T-helper 2 cell treated with Interferon-gamma antibody and Interleukin-4, amounts not matched to agents 100 ng/mL and 5 ng/mL, for 36 hours (primary cell): Measurements from ENCODE around the gene LYSMD4. TPM values are rescaled to one million over a fixed set of nuclear protein-coding genes. Genes with fewer than 3 reads are reported as not detected.

Experiments
- intact Hi-C: fragments of 100-400 bp; cut with micrococcal nuclease; formaldehyde crosslinking; loops from one replicate; pipeline ENCODE4 v1.15.1; 2023
- total RNA-seq: library from RNA; stranded (reverse); gene quantifications from 2 replicates; pipeline ENCODE4 v1.2.3, GENCODE V29; 2022

LYSMD4 gene
- total RNA-seq, 1 donor from 2014 or later, result 10.4 TPM

DNA sequence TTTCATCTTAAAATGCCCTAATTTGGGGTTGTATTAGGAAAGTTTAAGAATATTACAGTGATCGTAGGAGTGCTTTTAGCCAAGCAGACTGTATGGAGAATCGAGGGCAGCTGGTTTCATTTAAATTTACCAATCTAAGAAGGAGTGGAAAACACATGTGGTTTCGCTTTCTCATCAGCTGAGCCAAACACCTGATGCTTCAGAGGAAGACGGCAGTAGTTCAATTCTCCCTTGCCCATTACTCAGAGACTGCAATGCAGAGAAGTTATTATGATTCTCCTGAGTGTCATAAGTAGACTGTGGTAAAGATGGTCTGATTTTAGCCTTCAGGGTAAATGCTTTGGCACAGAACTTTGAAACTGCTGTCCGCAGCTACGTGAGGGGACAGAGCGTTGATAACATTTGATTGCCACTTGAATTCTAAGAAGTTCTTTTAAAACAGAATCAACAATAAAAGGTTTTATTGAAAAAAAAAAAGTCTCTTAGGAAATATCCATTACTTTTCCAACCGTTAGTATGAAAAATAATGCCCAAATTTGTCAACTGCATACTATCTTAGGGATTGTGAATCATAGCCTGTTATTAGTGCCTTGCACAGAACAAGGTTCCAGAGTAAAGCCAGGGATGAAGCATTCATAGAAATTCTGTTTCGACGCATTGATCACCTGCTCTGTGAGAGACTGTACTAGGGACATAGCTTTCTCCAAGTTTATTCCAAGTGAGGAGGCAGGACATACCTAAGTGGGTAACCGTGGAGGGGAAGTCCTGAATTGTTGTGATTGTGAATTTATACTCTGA, 25.6 kb downstream of the LYSMD4 start:
- intact Hi-C loops, result loop anchor here (1.0 to 10.0 kb wide), 3 partner anchors 26 to 456 kb away; partner anchors contain the start of genes LRRC28 and LYSMD4

GRCh38 chr15:99706557-99707303, 26.5 kb downstream of the LYSMD4 start:
- intact Hi-C loops, result loop anchor here (1.0 to 10.0 kb wide), 3 partner anchors 27 to 455 kb away; partner anchors contain the start of genes LRRC28 and LYSMD4

GRCh38 chr15:99704444-99704838, 28.8 kb downstream of the LYSMD4 start:
- intact Hi-C loops, result loop anchor here (1.0 to 10.0 kb wide), 8 partner anchors 52 to 431 kb away; partner anchors contain the start of gene MEF2A

- intact Hi-C loops, result loop anchor here (1.0 to 10.0 kb wide), 8 partner anchors 52 to 431 kb away; partner anchors contain the start of gene MEF2A
Observed at GRCh38 chr15:99703603-99704443, 29.4 kb downstream of the LYSMD4 start.

GRCh38 chr15:99702895-99703602, 30.2 kb downstream of the LYSMD4 start:
- intact Hi-C loops, result loop anchor here (5.0 to 10.0 kb wide), 2 partner anchors 198 to 276 kb away; no protein-coding TSS in a partner anchor

DNA sequence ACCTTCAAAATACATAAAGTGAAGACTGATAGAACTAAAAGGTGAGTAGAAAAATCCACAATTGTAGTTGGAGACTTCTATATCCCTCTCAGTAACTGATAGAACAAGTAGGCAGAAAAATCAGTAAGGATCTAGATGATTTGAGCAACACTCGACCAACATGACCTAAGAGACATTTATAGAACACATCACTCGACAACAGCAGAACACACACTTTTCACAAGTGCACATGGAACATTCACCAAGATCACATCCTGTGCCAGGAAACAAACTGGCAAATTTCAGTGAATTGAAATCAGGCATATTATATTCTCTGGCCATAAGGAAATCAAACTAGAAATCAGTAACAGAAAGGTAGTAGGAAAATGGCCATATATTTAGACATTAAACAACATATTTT, 37.1 kb downstream of the LYSMD4 start:
- intact Hi-C loops, result no loop called here

DNA sequence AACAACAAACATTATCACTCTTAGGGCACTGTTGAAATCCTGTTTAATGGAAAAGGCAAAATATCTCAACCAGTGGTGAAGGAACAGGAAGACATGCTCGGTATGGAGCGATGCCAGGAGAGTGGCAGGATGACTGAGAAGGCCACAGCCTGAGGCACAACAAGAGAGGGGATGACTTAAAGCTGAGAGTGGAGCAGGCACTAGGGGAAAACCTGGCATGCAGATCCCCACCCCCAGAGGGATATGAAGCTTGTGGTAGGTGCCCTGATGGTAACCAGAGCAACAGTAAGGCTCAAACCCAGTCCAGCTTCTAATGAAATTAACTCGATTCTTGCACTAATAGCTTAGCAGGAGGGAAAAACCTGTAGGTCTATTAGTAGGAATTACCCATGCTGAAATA, 40.4 kb downstream of the LYSMD4 start:
- intact Hi-C loops, result no loop called here

GRCh38 chr15:99686290-99686689, 46.9 kb downstream of the LYSMD4 start:
- intact Hi-C loops, result no loop called here

DNA sequence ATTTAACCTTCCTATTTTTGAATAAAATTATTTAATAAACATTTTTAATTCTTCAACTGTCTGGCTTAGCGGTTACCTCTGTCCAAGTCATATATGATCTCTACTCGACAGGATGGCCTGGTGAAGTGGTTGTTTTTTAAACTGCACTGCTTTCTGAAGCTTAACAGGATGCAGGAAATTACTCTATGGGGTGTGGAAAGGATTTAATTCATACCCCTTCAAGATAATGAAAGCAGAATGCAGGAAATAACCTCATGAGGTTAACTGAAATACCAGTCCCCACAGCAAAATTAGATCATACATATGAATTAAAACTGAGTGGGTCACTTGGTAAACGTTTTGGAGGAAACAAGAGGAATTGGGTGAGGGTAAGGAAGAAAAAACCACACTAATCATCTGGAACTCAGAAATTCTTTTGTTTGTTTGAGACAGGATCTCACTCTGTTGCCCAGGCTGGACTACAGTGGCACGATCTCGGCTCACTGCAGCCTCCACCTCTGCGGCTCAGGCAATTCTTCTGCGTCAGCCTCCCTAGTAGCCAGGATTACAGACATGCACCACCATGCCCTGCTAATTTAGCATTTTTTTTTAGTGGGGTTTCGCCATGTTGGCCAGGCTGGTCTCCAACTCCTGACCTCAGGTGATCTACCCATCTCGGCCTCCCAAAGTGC, 50.1 kb downstream of the LYSMD4 start:
- intact Hi-C loops, result loop anchor here (5.0 kb wide), 1 partner anchor 116 kb away; the partner anchor contains the start of gene MEF2A

DNA sequence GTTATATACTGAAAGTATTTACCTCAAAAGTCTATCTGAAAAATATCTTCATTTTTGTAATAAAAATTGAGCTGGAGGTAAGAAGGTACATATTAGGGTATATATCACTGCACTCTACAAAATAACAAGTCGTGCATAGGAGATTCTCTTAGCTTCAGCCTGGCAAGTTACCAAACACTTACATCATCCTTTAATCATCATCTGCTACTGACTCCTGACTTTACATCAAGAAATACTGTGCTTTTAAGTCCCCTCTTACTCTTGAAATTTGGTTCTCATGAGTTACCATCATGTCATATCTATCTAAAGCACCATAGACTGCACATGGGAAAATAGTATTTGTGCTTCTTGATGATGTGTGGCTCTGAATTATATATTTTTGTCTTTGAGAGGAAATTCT, 50.8 kb downstream of the LYSMD4 start:
- intact Hi-C loops, result loop anchor here (5.0 kb wide), 1 partner anchor 115 kb away; the partner anchor contains the start of gene MEF2A

DNA sequence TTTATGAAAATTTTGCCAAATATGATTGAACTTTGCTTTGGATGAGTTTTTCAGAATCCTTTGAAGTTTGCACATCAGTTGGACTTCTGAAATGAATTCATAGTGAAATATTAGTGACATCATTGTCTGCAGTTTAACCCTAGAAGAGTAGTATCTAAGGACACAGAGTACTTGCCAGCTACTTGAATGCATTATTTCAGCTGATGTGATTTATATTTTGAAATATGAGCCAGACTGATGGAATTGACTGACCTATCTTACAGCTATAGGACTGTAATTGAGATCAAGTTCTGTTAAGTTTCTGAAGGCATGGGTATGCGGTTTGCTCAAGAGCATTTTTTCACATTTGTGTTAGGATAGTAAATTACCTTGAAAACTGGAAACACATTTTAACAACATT, 51.2 kb downstream of the LYSMD4 start:
- intact Hi-C loops, result loop anchor here (5.0 kb wide), 1 partner anchor 115 kb away; the partner anchor contains the start of gene MEF2A

- intact Hi-C loops, result loop anchor here (5.0 kb wide), 1 partner anchor 113 kb away; the partner anchor contains the start of gene MEF2A
Observed at GRCh38 chr15:99680276-99680675, 53.0 kb downstream of the LYSMD4 start.

DNA sequence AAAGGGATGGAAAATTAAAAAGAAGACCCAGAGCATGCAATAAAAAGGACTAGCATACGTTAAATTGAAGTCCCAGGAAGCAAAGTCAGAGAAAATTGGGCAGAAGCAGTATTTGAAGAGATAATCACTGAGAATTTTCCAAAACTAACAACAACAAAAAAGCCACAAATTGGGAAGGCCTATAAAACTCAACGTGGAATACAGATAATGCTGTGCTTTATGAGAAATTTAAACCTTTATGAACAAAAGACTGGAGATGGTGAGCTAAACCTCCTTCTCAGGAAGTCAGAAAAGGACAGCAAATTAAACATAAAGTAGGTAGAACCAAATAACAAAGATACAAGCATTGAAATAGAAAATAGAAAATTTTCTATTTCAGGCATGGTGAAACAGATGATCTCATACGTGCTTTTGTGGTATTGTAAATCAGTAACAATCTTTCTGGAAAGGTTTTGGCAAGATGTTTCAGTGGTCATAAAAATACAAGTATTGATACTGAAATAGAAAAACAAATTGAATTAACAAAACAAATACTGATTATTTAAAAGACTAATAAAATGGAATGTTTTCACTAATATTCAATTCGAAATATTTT, 55.6 kb downstream of the LYSMD4 start:
- intact Hi-C loops, result no loop called here

Other genes starting within 250 kb of the LYSMD4 start
- gene MEF2A, start 167.5 kb downstream of the LYSMD4 start, total RNA-seq, result 28.9 and 30.6 TPM in 2 replicates